HCT116 (cell line): Measurements from ENCODE around the gene ACACB. TPM values are rescaled to one million over a fixed set of nuclear protein-coding genes. Genes with fewer than 3 reads are reported as not detected.

ENCODE experiments used
- ATAC-seq: fragments of 200-7000 bp; cut with Tn5 transposase; 2 replicates; pipeline ENCODE4 v1.9.1; 2020; ENCODE audit warnings: mild to moderate bottlenecking, moderate library complexity
- BruUV-seq: library from RNA; stranded (reverse); fragments of 400-500 nt; replicated peaks from 2 replicates; lab custom pipeline; 2021; lab: Mats Ljungman, UMichigan
- CTCF ChIA-PET: fragments of 300-600 bp; sonication (Branson Sonifier 250); formaldehyde crosslinking; loops from one replicate; lab custom pipeline; 2021; ENCODE audit warnings: antibody characterized with exemption; lab: Charles Lee
- POLR2A ChIA-PET: fragments of 300-600, 350-600 bp; sonication (Branson Sonifier 250); formaldehyde crosslinking; loops from one replicate; lab custom pipeline; 2021; ENCODE audit warnings: antibody characterized with exemption; lab: Charles Lee
- RAD21 ChIA-PET, 2 experiments: fragments of 300-600 bp; sonication (Branson Sonifier 250); formaldehyde crosslinking; loops; one replicate each; lab custom pipeline; 2023; ENCODE audit warnings: low total read pairs in 2 of 2; ENCODE audit not compliant: uncharacterized antibody in 2 of 2, unreplicated experiment in 2 of 2, low non-redundant PET in 1 of 2; lab: Charles Lee
- DNase-seq: peaks from one replicate; pipeline ENCODE4 v3.0.0-alpha.2; 2010; ENCODE audit warnings: low read depth, low spot score
- H2AFZ ChIP-seq: fragments of 200-600 bp; shearing (Covaris generic), sonication (generic); 2 replicates; pipeline ENCODE4 v1.6.1; 2017; ENCODE audit warnings: low read depth, mixed run types, mixed read lengths, antibody characterized with exemption, low read length; ENCODE audit not compliant: poor library complexity, severe bottlenecking
- H3K27ac ChIP-seq: 2 replicates; pipeline ENCODE4 v1.5.1; 2012; ENCODE audit warnings: low read depth, low read length
- H3K27me3 ChIP-seq: fragments of 200-600 bp; sonication (generic); 2 replicates; pipeline ENCODE4 v1.6.1; 2016; ENCODE audit warnings: mixed run types, low read length, mixed read lengths; ENCODE audit not compliant: insufficient read depth
- H3K36me3 ChIP-seq, 2 experiments: fragments of 200-500 bp in 1 of 2; fragments of 200-600 bp in 1 of 2; sonication (Bioruptor generic) in 1 of 2; sonication (generic) in 1 of 2; 2 replicates each; pipeline versions ENCODE4 v1.5.1 to v1.6.1; 2014 to 2016; ENCODE audit warnings: low read length in 2 of 2, inconsistent platforms in 1 of 2, mixed read lengths in 1 of 2, mixed run types in 1 of 2; ENCODE audit not compliant: insufficient read depth in 2 of 2, control insufficient read depth in 1 of 2
- H3K4me1 ChIP-seq, 2 experiments: fragments of 200-600 bp in 1 of 2; sonication (generic) in 1 of 2; 2 replicates each; pipeline versions ENCODE4 v1.5.1 to v1.6.1; 2012 to 2017; ENCODE audit warnings: low read length in 2 of 2, inconsistent platforms in 1 of 2, mild to moderate bottlenecking in 1 of 2, mixed read lengths in 1 of 2, mixed run types in 1 of 2, moderate library complexity in 1 of 2; ENCODE audit not compliant: insufficient read depth in 2 of 2, control insufficient read depth in 1 of 2
- H3K4me2 ChIP-seq: fragments of 200-600 bp; sonication (generic); 2 replicates; pipeline ENCODE4 v1.6.1; 2017; ENCODE audit warnings: mixed run types, low read length, mixed read lengths
- H3K4me3 ChIP-seq, 2 experiments: fragments of 200-600 bp in 1 of 2; sonication (generic) in 1 of 2; replicated peaks in 1 of 2; 2 replicates each; pipeline ENCODE4 v1.5.1; 2011 to 2016; ENCODE audit warnings: low read length in 2 of 2, control low read depth in 1 of 2, low read depth in 1 of 2, mild to moderate bottlenecking in 1 of 2, mixed read lengths in 1 of 2, mixed run types in 1 of 2
- H3K79me2 ChIP-seq: fragments of 200-600 bp; sonication (generic); 2 replicates; pipeline ENCODE4 v1.6.1; 2017; ENCODE audit warnings: mild to moderate bottlenecking, mixed run types, low read length, moderate library complexity, mixed read lengths; ENCODE audit not compliant: insufficient read depth
- H3K9ac ChIP-seq: fragments of 200-600 bp; sonication (generic); 2 replicates; pipeline ENCODE4 v1.6.1; 2016; ENCODE audit warnings: low read length, mixed read lengths
- H3K9me2 ChIP-seq: fragments of 200-600 bp; sonication (generic), shearing (Covaris generic); 2 replicates; pipeline ENCODE4 v1.6.1; 2017; ENCODE audit warnings: mixed run types, mild to moderate bottlenecking, moderate library complexity; ENCODE audit not compliant: insufficient read depth
- H3K9me3 ChIP-seq, 2 experiments: fragments of 200-500 bp in 1 of 2; fragments of 200-600 bp in 1 of 2; sonication (Bioruptor generic) in 1 of 2; sonication (generic) in 1 of 2; 2 replicates each; pipeline ENCODE4 v1.6.1; 2014 to 2017; ENCODE audit warnings: low read length in 2 of 2, mixed read lengths in 2 of 2, inconsistent platforms in 1 of 2, low read depth in 1 of 2, mild to moderate bottlenecking in 1 of 2, mixed run types in 1 of 2, moderate library complexity in 1 of 2; ENCODE audit not compliant: control insufficient read depth in 1 of 2, insufficient read depth in 1 of 2
- H4K20me1 ChIP-seq: fragments of 200-600 bp; sonication (generic), shearing (Covaris generic); 2 replicates; pipeline ENCODE4 v1.6.1; 2017; ENCODE audit warnings: mixed run types, mild to moderate bottlenecking, moderate library complexity; ENCODE audit not compliant: insufficient read depth
- CTCF ChIP-seq, 3 experiments: fragments of 200-600 bp in 1 of 3; sonication (generic) in 1 of 3; IDR thresholded peaks in 2 of 3; conservative IDR thresholded peaks in 1 of 3; 2 replicates each; pipeline ENCODE4 v1.5.1; 2012 to 2017; ENCODE audit warnings: low read depth in 2 of 3, low read length in 2 of 3, antibody characterized with exemption in 1 of 3, borderline replicate concordance in 1 of 3, control low read depth in 1 of 3, mild to moderate bottlenecking in 1 of 3, mixed read lengths in 1 of 3, mixed run types in 1 of 3, moderate library complexity in 1 of 3; ENCODE audit not compliant: insufficient read depth in 1 of 3
- EGR1 ChIP-seq: IDR thresholded peaks from 2 replicates; pipeline ENCODE4 v1.6.1; 2012; ENCODE audit warnings: low read depth
- ELF1 ChIP-seq: IDR thresholded peaks from 2 replicates; pipeline ENCODE4 v1.6.1; 2012; ENCODE audit warnings: low read depth, borderline replicate concordance
- EZH2 ChIP-seq: fragments of 200-600 bp; sonication (generic); IDR thresholded peaks from 2 replicates; pipeline ENCODE4 v1.6.1; 2017; ENCODE audit warnings: antibody characterized with exemption, mixed run types
- FOSL1 ChIP-seq: IDR thresholded peaks from 2 replicates; pipeline ENCODE4 v1.6.1; 2012; ENCODE audit warnings: low read depth
- MAX ChIP-seq: IDR thresholded peaks from 2 replicates; pipeline ENCODE4 v1.6.1; 2012
- POLR2A ChIP-seq: IDR thresholded peaks from 2 replicates; pipeline ENCODE4 v1.7.0; 2011; ENCODE audit warnings: borderline replicate concordance; ENCODE audit not compliant: insufficient read depth, insufficient read length; ENCODE audit errors: extremely low read depth
- TCF7L2 ChIP-seq: IDR thresholded peaks from 2 replicates; pipeline ENCODE4 v1.7.0; 2011; ENCODE audit warnings: borderline replicate concordance, inconsistent platforms; ENCODE audit not compliant: insufficient read depth, insufficient read length; ENCODE audit errors: extremely low read depth
- ZFX ChIP-seq: fragments of 450-650 bp; IDR thresholded peaks from 2 replicates; pipeline ENCODE4 v1.6.1; 2017
- intact Hi-C: fragments of 100-400 bp; cut with micrococcal nuclease; formaldehyde crosslinking; loops from 2 replicates; pipeline ENCODE4 v1.10.0; 2022
- total RNA-seq: library from RNA; stranded (reverse); gene quantifications from one replicate; pipeline ENCODE4 v1.2.1, GENCODE V29; 2021; ENCODE audit not compliant: unreplicated experiment

ACACB gene
- total RNA-seq, 1 experiment from 2014 or later: 11.1 TPM

- ChIA-PET CTCF (no interaction called here), RAD21 (no interaction called here), POLR2A (no interaction called here)
- Histone ChIP-seq H3K27me3 (no peaks in the 10 kb centered on the region), H3K4me3 (no peak overlapping the region), H3K9me3 (no peaks in the 10 kb centered on the region), H3K79me2 (no peaks in the 10 kb centered on the region), H3K27ac (no peak overlapping the region), H4K20me1 (no peaks in the 10 kb centered on the region), H3K9ac (no peak overlapping the region), H3K4me2 (no peak overlapping the region), H2AFZ (no peak overlapping the region), H3K36me3 (peaks cover 0 to 6% of the 10 kb centered on the region in 2 experiments; a peak in 1 of 4 replicates), H3K4me1 (peaks cover 0 to 6% of the 10 kb centered on the region in 2 experiments; a peak in 1 of 4 replicates), H3K9me2 (no peaks in the 10 kb centered on the region)
- TF ChIP-seq EGR1: no peak
- no peak for TF ChIP-seq MAX
- no peak for TF ChIP-seq FOSL1
- TF ChIP-seq CTCF (IDR thresholded peaks at IDR 0.05 in 2 of 3, conservative IDR thresholded peaks at IDR 0.05 in 1 of 3; ENCODE audit: borderline replicate concordance in 1 of 3, insufficient read depth in 1 of 3, low read depth in 2 of 3, low read length in 2 of 3): no peak
- TF ChIP-seq ELF1: no peak
- no peak for TF ChIP-seq TCF7L2
- no peak for TF ChIP-seq POLR2A
- no peak for TF ChIP-seq EZH2
- no peak for TF ChIP-seq ZFX
- no TSS peak for BruUV-seq
- DNase-seq (no peak), ATAC-seq (no peak)
- intact Hi-C loops: no loop called here
Observed at GRCh38 chr12:109193896-109194295, 77.5 kb downstream of the ACACB start.
